Activated T-helper 1 cell treated with anti-CD3 and anti-CD28 coated beads, Interleukin-12 subunit alpha, Interleukin-12 subunit beta, Interleukin-2, Interleukin-4 antibody, amounts not matched to agents 30 ng/mL and 10 ng/mL and 1 ng/mL, durations not matched to agents 14 hours and 24 hours and 36 hours (primary cell): Measurements from ENCODE around the gene ALG8. TPM values are rescaled to one million over a fixed set of nuclear protein-coding genes. Genes with fewer than 3 reads are reported as not detected.
"Not testable (repeated sequence)": the region's sequence is repeated elsewhere in the genome, so short reads cannot be mapped to it uniquely, and the experiment has no call there.

Experiments
- DNase-seq: peaks from one replicate; pipeline ENCODE4 v3.0.0; 2021; ENCODE audit warnings: low spot score
- H3K27ac Mint-ChIP-seq: one replicate; pipeline ENCODE4 v1.8.0; 2021; ENCODE audit warnings: mild to moderate bottlenecking, mixed read lengths
- H3K27me3 Mint-ChIP-seq: one replicate; pipeline ENCODE4 v1.8.0; 2022; ENCODE audit warnings: mild to moderate bottlenecking, moderate library complexity, mixed read lengths; ENCODE audit not compliant: insufficient read depth
- H3K36me3 Mint-ChIP-seq: one replicate; pipeline ENCODE4 v1.8.0; 2021; ENCODE audit warnings: low read depth, mixed read lengths
- H3K4me1 Mint-ChIP-seq: one replicate; pipeline ENCODE4 v1.8.0; 2021; ENCODE audit warnings: low read depth, mixed read lengths
- H3K4me3 Mint-ChIP-seq: one replicate; pipeline ENCODE4 v1.8.0; 2021; ENCODE audit warnings: mild to moderate bottlenecking, moderate library complexity, mixed read lengths
- H3K9me3 Mint-ChIP-seq: one replicate; pipeline ENCODE4 v1.8.0; 2021; ENCODE audit warnings: mixed read lengths
- intact Hi-C: fragments of 100-400 bp; cut with micrococcal nuclease; formaldehyde crosslinking; loops from one replicate; pipeline ENCODE4 v1.15.1; 2024
- total RNA-seq: library from RNA; stranded (reverse); gene quantifications from 2 replicates; pipeline ENCODE4 v1.2.3, GENCODE V29; 2022

ALG8 gene
- total RNA-seq, 1 donor from 2014 or later: 57.9 TPM

DNA sequence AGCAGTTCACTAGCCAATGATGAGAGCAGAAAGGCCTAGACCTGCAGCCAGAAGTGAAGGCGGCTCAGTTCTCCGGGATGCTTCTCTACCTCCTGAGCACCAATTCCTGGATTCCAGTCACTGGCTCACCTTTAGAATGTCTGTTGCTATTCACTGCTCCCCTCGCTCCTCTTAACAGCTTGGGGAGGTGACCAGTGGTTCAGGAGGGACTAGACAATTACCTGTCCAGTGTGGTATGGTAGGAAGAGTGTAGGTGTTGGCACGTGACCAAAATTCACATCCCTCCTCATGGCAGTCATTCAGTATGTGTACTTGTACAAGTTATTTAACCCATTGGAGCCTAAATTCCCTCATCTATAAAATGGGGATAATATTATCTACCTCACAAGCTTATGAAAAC is 71.7 kb downstream of the ALG8 start:
- H3K27me3 Mint-ChIP-seq: no peaks in the 10 kb centered on the region
- no peak overlapping the region for H3K27ac Mint-ChIP-seq
- peaks cover 34% of the 10 kb centered on the region for H3K36me3 Mint-ChIP-seq
- DNase-seq: no peak
- intact Hi-C loops: no loop called here
- H3K4me1 Mint-ChIP-seq: peaks cover 6% of the 10 kb centered on the region
- no peaks in the 10 kb centered on the region for H3K9me3 Mint-ChIP-seq
- no peak overlapping the region for H3K4me3 Mint-ChIP-seq

DNA sequence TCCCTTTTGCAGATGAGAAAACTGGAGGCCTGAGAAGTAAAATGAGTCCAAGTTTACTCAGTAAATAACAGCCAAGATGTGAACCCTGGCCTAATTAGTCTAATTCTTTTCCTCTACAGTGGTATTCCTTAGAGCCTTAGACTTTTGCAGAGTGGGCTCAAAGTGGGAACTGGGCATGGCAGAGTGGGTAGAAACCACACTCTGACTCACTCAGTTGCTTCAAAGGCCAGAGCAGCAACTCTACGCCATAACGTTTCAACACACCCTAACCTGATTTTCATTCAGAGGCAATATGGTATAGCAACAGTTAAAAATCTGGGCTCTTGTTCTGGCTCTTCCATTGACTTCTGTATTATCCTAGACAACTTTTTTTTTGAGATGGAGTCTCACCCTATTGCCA is 73.0 kb downstream of the ALG8 start:
- intact Hi-C loops: no loop called here
- Mint-ChIP-seq H3K4me1 (peaks cover 6% of the 10 kb centered on the region), H3K27ac (no peak overlapping the region), H3K27me3 (no peaks in the 10 kb centered on the region), H3K4me3 (no peak overlapping the region), H3K9me3 (no peaks in the 10 kb centered on the region), H3K36me3 (peaks cover 25% of the 10 kb centered on the region)
- no peak for DNase-seq

DNA sequence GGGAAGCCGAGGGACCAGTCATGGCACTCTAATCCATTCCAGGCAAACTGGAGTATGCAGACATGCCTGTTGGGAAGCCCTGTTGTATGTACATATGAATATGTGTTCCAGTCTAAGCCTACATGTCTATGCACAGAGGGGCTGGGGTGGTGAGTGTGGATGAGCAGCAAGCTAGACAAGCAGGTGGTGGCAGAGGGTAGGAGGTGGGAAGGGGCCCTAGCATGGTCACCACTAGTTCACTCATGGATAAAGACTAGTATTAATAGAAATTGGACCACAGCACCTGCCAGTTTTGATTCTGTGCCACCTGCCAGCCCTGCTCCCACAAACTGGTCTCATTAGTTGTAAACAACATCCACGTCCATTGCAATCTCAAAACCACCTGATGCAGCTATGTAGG is 74.2 kb downstream of the ALG8 start:
- DNase-seq: no peak
- intact Hi-C loops: no loop called here
- Mint-ChIP-seq H3K4me3 (no peak overlapping the region), H3K27ac (no peak overlapping the region), H3K36me3 (peaks cover 24% of the 10 kb centered on the region), H3K9me3 (no peaks in the 10 kb centered on the region), H3K4me1 (peaks cover 6% of the 10 kb centered on the region), H3K27me3 (no peaks in the 10 kb centered on the region)

DNA sequence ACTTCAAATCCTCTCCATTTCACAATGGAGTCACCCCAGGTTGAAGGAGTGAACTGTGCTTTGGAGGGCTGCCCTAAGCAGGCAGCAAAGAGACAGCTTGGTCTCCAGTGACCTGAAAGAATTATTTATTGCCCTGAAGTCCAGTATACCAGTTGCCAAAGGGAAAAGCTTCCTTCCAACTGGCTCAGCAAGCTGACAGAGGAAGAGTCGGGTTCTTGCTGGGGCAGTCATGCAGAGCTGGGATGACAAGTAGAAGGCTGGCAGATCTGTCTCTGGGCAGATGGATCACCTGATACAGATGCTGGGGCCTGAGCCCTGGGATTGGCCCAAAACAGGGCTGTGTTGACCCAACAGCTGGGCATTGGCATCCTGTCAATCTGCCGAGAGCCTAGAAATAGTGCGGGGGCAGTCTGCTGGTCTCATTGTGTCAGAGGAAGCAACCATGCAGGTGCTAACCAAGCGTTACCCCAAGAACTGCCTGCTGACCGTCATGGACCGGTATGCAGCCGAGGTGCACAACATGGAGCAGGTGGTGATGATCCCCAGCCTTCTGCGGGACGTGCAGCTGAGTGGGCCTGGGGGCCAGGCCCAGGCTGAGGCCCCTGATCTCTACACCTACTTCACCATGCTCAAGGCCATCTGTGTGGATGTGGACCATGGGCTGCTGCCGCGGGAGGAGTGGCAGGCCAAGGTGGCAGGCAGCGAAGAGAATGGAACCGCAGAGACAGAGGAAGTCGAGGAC is 75.8 kb downstream of the ALG8 start, which contains the start of gene THRSP:
Gene THRSP (plus strand): TSS at position 422 of the 742 bp plus-strand sequence. CDS start 21 bp downstream, at position 443.
- Mint-ChIP-seq H3K4me3 (no peak within 1 kb of the TSS), H3K9me3 (no peaks in the 10 kb centered on the region), H3K27ac (no peak within 1 kb of the TSS)

GRCh38 chr11:78062671-78063070 is 76.8 kb downstream of the ALG8 start:
- intact Hi-C loops: no loop called here
- Mint-ChIP-seq H3K27ac (no peak overlapping the region), H3K36me3 (peaks cover 8% of the 10 kb centered on the region), H3K27me3 (no peaks in the 10 kb centered on the region), H3K4me1 (peaks cover 3% of the 10 kb centered on the region), H3K4me3 (no peak overlapping the region), H3K9me3 (no peaks in the 10 kb centered on the region)
- no peak for DNase-seq

More for the DNA sequence above, 75.8 kb downstream of the ALG8 start, which contains the start of gene THRSP:
- Mint-ChIP-seq H3K36me3 (peaks cover 14% of the 10 kb centered on the region), H3K27me3 (no peaks in the 10 kb centered on the region), H3K4me1 (peaks cover 6% of the 10 kb centered on the region)
- intact Hi-C loops: no loop called here
- DNase-seq: no peak

- H3K27me3 Mint-ChIP-seq: no peaks in the 10 kb centered on the region
- H3K36me3 Mint-ChIP-seq: peaks cover 3% of the 10 kb centered on the region
- H3K4me3 Mint-ChIP-seq: no peak overlapping the region
- H3K9me3 Mint-ChIP-seq: no peaks in the 10 kb centered on the region
- intact Hi-C loops: no loop called here
- H3K4me1 Mint-ChIP-seq: no peaks in the 10 kb centered on the region
- no peak for DNase-seq
- no peak overlapping the region for H3K27ac Mint-ChIP-seq
Observed at GRCh38 chr11:78061921-78062311, 77.5 kb downstream of the ALG8 start.

DNA sequence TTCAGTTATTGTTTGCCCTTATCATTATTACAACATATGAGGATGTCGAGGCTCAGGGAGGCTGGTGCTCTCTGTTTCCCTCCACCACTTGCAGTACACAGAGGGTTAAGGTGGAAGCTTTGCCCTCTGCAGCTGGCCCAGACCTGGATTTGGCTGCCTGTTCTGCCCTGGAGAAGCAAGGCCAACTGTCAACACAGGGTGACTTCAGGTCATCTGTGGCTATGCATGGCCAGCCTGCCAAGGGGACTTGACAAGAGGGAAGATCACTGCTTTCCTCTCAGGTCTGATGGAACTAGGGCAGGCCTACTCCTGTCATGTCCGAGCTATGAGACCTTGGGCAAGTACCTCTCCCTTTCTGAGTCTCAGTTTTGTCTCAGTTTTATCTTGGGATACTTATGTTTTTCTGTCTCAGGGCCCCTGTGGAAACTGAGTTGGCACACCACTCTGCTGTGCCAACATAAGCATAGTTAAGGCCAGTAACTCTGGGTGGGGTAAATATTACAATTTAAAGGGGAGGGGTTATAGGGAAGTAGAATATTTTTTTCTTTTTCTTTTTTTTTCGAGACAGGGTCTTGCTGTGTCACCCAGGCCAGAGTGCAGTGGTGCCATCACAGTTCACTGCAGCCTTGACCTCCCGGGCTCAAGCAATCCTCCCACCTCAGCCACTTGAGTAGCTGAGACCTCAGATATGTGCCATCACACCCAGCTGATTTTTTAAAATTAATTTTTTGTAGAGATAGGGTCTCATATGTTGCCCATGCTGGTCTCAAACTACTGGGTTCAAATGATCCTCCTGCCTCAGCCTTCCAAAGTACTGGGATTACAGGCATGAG is 78.1 kb downstream of the ALG8 start:
- intact Hi-C loops: no loop called here
- Mint-ChIP-seq H3K4me3 (no peak overlapping the region), H3K9me3 (no peaks in the 10 kb centered on the region), H3K36me3 (peaks cover 3% of the 10 kb centered on the region), H3K4me1 (no peaks in the 10 kb centered on the region), H3K27ac (no peak overlapping the region), H3K27me3 (no peaks in the 10 kb centered on the region)
- no peak for DNase-seq

DNA sequence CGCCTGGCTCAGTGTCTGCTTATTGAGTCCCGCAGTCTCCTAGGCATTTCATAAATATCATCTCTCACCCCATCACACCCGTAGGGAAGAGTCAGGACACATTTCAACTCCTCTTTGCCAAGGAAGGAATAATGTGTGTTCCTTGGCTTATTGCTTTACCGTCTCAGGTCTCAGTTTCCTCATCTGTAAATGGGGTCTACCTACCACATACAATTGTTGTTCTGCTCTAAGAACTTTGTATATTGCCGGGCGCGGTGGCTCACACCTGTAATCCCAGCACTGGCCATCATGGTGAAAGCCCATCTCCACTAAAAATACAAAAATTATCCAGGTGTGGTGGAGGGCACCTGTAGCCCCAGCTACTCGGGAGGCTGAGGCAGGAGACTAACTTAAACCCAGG is 78.9 kb downstream of the ALG8 start:
- H3K4me1 Mint-ChIP-seq: no peaks in the 10 kb centered on the region
- intact Hi-C loops: no loop called here
- no peaks in the 10 kb centered on the region for H3K9me3 Mint-ChIP-seq
- no peaks in the 10 kb centered on the region for H3K27me3 Mint-ChIP-seq
- DNase-seq: no peak
- no peak overlapping the region for H3K4me3 Mint-ChIP-seq
- H3K27ac Mint-ChIP-seq: no peak overlapping the region
- peaks cover 3% of the 10 kb centered on the region for H3K36me3 Mint-ChIP-seq

- H3K27me3 Mint-ChIP-seq, intact Hi-C loops, H3K27ac Mint-ChIP-seq, H3K9me3 Mint-ChIP-seq, DNase-seq, H3K4me1 Mint-ChIP-seq, H3K36me3 Mint-ChIP-seq, H3K4me3 Mint-ChIP-seq: not testable (repeated sequence)
Observed at GRCh38 chr11:78059749-78060328, 79.6 kb downstream of the ALG8 start.

DNA sequence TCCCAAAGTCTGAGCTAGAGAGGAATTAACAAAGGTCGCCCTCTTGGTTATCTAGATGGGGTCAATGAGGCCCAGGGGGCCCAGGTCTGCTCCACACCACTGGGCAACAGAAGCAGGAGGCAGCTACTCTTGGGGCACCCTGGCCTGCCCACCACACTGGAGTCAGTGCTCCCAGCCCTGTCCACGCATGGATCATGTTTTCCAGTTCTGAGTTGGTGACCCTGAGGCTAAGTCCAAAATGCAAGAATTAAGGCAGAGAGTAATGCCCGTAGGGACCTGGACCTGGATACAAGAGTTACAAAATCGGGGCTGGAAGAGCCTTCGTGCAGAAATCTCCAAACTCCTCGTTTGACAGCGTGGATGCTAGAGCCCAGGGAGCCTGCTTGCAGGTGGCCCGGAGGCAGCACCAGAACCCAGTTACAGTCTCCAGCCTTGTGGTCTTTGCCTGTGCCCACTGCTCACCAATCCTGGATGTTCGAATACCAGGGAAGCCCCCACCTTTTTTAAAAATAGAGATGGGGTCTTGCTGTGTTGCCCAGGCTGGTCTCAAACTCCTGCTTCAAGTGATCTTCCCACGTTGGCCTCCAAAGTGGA is 81.9 kb downstream of the ALG8 start:
- DNase-seq: no peak
- no peaks in the 10 kb centered on the region for H3K4me1 Mint-ChIP-seq
- no peaks in the 10 kb centered on the region for H3K9me3 Mint-ChIP-seq
- intact Hi-C loops: no loop called here
- H3K27ac Mint-ChIP-seq: no peak overlapping the region
- no peaks in the 10 kb centered on the region for H3K27me3 Mint-ChIP-seq
- no peak overlapping the region for H3K4me3 Mint-ChIP-seq
- no peaks in the 10 kb centered on the region for H3K36me3 Mint-ChIP-seq

GRCh38 chr11:78056093-78056492 is 83.3 kb downstream of the ALG8 start:
- intact Hi-C loops: no loop called here

GRCh38 chr11:78054971-78055370 is 84.5 kb downstream of the ALG8 start:
- peaks cover 10% of the 10 kb centered on the region for H3K4me1 Mint-ChIP-seq

More at GRCh38 chr11:78056093-78056492, 83.3 kb downstream of the ALG8 start:
- Mint-ChIP-seq H3K27me3 (no peaks in the 10 kb centered on the region), H3K4me3 (no peak overlapping the region), H3K27ac (no peak overlapping the region), H3K4me1 (peaks cover 4% of the 10 kb centered on the region), H3K36me3 (no peaks in the 10 kb centered on the region), H3K9me3 (no peaks in the 10 kb centered on the region)
- no peak for DNase-seq

More at GRCh38 chr11:78054971-78055370, 84.5 kb downstream of the ALG8 start:
- DNase-seq: no peak
- Mint-ChIP-seq H3K27ac (no peak overlapping the region), H3K27me3 (no peaks in the 10 kb centered on the region), H3K9me3 (no peaks in the 10 kb centered on the region), H3K36me3 (no peaks in the 10 kb centered on the region), H3K4me3 (no peak overlapping the region)
- intact Hi-C loops: no loop called here
